Activated CD8-positive, alpha-beta memory T cell treated with anti-CD3 and anti-CD28 coated beads, Interleukin-2, amount 50 U/mL, for 24 hours (primary cell): Measurements from ENCODE around the gene VPS50.

Experiments
- DNase-seq: peaks from one replicate; pipeline ENCODE4 v3.0.0-alpha.2; 2020; ENCODE audit errors: extremely low read depth

VPS50 gene

GRCh38 chr7:93407239-93407638 lies 175.1 kb downstream of the VPS50 start:
- DNase-seq, result no peak

- DNase-seq, result no peak
Measured at GRCh38 chr7:93409324-93409723, 177.2 kb downstream of the VPS50 start.
